ENCODE data around the gene PARD6B. TPM values are rescaled to one million over a fixed set of nuclear protein-coding genes. Genes with fewer than 3 reads are reported as not detected.

Gene PARD6B
- total and polyA plus RNA-seq, 10 donors, result 0.97 to 7.5 (median 4.1) TPM

- peak overlapping the region; percentile 18 to 63 (median 35) for H3K4me3 ChIP-seq
- intact Hi-C loops (cut with DNase I; ENCODE audit: low total_unique reads), result no loop called here
- 24 to 35% (median 27%) methylated on average over 21 to 23 of the region's 23 CpGs for WGBS, 5 donors
- no peak for DNase-seq
- H3K27ac ChIP-seq, result peak overlapping the region in 6 of 8 donors; percentile 51 to 72 (median 68)
- TF ChIP-seq CTCF (IDR thresholded peaks at IDR 0.05 in 8 of 11, conservative IDR thresholded peaks at IDR 0.05 in 3 of 11) (no peak), POLR2A (IDR thresholded peaks at IDR 0.05) (no peak), POLR2AphosphoS5 (IDR thresholded peaks at IDR 0.05) (no peak)
- H3K9me3 ChIP-seq, result no peaks in the 10 kb centered on the region
- peaks cover 11 to 38% (median 26%) of the 10 kb centered on the region in 6 donors for H3K4me1 ChIP-seq
- peaks cover 0 to 60% (median 19%) of the 10 kb centered on the region in 7 donors for H3K27me3 ChIP-seq (replicated peaks in 1 of 7)
- no peaks in the 10 kb centered on the region for H3K36me3 ChIP-seq
Measured at GRCh38 chr20:50691573-50692551, 39.5 kb upstream of the PARD6B start.

GRCh38 chr20:50692552-50692933, 38.8 kb upstream of the PARD6B start:
- Histone ChIP-seq H3K9me3 (no peaks in the 10 kb centered on the region), H3K27ac (peak overlapping the region in 2 of 8 donors; percentile 66 to 69), H3K36me3 (no peaks in the 10 kb centered on the region), H3K4me1 (peaks cover 11 to 38% (median 26%) of the 10 kb centered on the region in 6 donors), H3K4me3 (no peak overlapping the region), H3K27me3 (replicated peaks in 1 of 7) (peaks cover 0 to 60% (median 19%) of the 10 kb centered on the region in 7 donors)
- TF ChIP-seq CTCF (IDR thresholded peaks at IDR 0.05 in 8 of 11, conservative IDR thresholded peaks at IDR 0.05 in 3 of 11), result no peak
- TF ChIP-seq POLR2A (IDR thresholded peaks at IDR 0.05), result no peak
- no peak for TF ChIP-seq POLR2AphosphoS5 (IDR thresholded peaks at IDR 0.05)
- DNase-seq, result no peak
- WGBS, 5 donors, result 70 to 86% (median 82%) methylated on average over 2 of the region's 2 CpGs
- intact Hi-C loops (cut with DNase I; ENCODE audit: low total_unique reads), result no loop called here

- DNase-seq, result no peak
- Histone ChIP-seq H3K27ac (no peak overlapping the region), H3K27me3 (replicated peaks in 1 of 7) (peaks cover 0 to 65% (median 19%) of the 10 kb centered on the region in 7 donors), H3K4me3 (no peak overlapping the region), H3K36me3 (no peaks in the 10 kb centered on the region), H3K9me3 (no peaks in the 10 kb centered on the region), H3K4me1 (peaks cover 11 to 38% (median 26%) of the 10 kb centered on the region in 6 donors)
- 93 to 100% (median 96%) methylated on average over 1 of the region's 1 CpG for WGBS, 5 donors
- intact Hi-C loops (cut with DNase I; ENCODE audit: low total_unique reads), result no loop called here
- TF ChIP-seq POLR2A (IDR thresholded peaks at IDR 0.05) (no peak), POLR2AphosphoS5 (IDR thresholded peaks at IDR 0.05) (no peak), CTCF (IDR thresholded peaks at IDR 0.05 in 8 of 11, conservative IDR thresholded peaks at IDR 0.05 in 3 of 11) (no peak)
Measured at GRCh38 chr20:50693001-50693400, 38.4 kb upstream of the PARD6B start.

Data from spleen (tissue), 11 donors.